Stimulated activated CD8-positive, alpha-beta memory T cell treated with anti-CD3 and anti-CD28 coated beads, Interleukin-15, amount 100 ng/mL, for 1 hour (primary cell): ENCODE measurements around the gene CXorf51A.
"Not testable (repeated sequence)": the region's sequence is repeated elsewhere in the genome, so short reads cannot be mapped to it uniquely, and the experiment has no call there.

Experiments used
- DNase-seq: peaks from one replicate; pipeline ENCODE4 v3.0.0-alpha.2; 2020; ENCODE audit warnings: low read depth

CXorf51A gene

DNA sequence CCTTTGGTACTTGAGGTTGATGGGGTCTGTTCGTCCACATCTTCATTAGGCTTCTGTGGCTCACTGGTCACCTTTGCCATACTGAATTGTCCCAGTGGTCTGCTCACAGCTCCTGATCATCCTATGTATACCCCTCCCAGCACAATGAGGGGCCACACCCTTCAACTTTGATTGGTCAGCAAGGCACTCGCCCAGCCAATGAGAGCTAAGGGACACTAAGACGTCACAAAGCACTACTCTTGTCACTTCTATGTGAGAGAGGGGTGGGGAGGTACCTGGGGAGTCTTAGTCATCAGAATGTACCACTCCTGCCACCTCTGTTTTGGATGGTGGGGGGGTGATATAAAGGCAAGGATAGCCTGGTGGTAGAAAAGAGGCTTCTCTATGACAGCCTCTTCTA lies at the start of gene CXorf51A:
CXorf51A (minus strand) TSS at position 101 of the 400 bp plus-strand sequence; CDS start at position 80, 21 bp downstream.
- DNase-seq: not testable (repeated sequence)

DNA sequence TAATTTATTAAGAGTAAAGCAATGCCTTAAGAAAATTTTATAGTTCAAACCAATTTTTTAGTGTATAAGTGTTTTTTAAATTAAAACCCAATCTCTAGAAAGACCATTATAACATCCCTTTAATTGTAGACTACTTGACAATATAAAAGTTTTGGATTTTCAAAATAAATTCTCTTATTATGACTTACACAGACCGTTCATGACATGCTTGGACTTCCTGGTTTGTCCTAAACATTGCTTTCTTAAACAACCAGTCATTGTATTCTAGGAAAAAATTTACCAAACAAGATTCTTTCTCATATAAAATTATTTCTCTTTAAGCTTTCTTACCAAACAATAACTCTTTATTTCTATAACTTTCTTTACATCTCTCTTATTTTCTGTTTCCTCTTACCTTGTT lies 49.0 kb upstream of the CXorf51A start:
- no peak for DNase-seq

GRCh38 chrX:146854281-146854680 lies 39.7 kb upstream of the CXorf51A start:
- no peak for DNase-seq

- no peak for DNase-seq
Measured at GRCh38 chrX:146831994-146832393, 17.4 kb upstream of the CXorf51A start.

GRCh38 chrX:146809471-146809870 lies 5.1 kb downstream of the CXorf51A start, which contains the start of gene CXorf51B:
TSS of gene CXorf51B (plus strand) at chrX:146809771. CDS start at chrX:146809792, 21 bp downstream.
- DNase-seq: not testable (repeated sequence)
